ENCODE data around the gene TRIM3.
"Not testable (repeated sequence)": the region's sequence is repeated elsewhere in the genome, so short reads cannot be mapped to it uniquely, and the experiment has no call there.

TRIM3 gene

DNA sequence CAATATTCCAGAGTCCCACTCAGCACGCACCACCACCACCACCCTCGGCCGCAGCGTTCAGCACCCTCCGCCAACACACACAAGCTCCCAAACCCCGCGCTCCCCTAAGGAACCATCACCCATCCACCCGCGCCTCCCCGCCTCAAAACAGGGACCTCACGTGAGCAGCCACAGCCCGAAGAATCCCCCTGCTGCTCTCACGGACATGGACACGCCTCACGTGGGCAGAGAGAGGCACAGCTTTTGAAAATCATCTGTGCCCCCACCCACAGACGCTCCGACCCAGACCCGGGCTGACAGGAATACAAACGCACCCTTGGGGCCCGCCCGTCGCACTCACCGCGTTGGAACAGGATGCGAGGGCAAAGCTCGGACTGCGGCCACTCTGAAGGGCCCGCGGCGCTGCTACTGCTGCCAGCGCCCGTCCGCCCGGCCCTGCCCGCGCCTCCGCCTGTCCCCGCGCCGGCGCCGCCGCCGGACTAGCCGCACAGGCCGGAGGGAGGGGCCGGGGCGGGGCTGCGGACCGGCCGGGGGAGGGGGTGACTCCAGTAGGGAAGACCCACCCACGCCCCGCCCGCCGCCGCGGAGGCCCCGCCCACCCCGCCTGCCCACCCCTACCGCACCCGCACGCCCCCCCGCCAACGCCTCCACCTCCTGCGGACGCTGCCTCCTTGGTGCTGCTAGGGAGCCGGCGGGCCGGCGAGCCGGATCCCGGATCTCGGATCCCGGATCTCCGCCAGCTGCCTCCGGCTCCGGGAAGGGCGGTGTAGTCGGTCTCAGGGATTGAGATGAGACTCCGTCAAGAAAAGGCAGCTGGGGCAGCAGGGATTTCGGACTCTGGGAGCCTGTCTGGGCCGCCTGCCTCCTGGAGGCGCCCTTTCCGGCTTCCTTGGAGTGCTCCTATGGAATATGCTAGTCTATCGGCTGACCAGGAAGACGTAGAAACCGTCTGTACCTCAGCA is at the start of gene TRIM3:
TSS of gene TRIM3 (minus strand) at position 491 of the 962 bp plus-strand sequence. CDS start 8,246 bp downstream, outside the sequence.
- DNase-seq = peak; percentile 95

DNA sequence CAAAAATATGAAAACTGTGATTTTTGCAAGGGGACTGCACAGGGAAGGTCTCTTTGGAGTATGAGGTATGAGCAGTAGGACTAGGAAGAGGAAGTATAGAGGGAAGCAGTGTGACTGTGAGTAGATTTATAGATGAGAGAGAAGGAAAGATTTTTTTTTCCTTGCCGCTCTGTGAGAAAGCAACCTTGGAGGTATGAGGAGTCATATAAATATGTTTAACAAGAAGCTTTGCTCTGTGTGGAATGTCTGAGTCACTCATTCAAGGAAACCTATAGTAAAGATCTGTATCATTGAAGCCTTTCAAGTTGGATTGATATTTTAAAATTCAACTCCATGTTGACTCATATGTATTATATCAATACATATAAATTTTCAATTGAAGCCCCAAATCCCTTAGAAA is 49.5 kb upstream of the TRIM3 start:
- DNase-seq = no peak

- not testable (repeated sequence) for DNase-seq
Measured at GRCh38 chr11:6521946-6522345, 48.2 kb upstream of the TRIM3 start.

DNA sequence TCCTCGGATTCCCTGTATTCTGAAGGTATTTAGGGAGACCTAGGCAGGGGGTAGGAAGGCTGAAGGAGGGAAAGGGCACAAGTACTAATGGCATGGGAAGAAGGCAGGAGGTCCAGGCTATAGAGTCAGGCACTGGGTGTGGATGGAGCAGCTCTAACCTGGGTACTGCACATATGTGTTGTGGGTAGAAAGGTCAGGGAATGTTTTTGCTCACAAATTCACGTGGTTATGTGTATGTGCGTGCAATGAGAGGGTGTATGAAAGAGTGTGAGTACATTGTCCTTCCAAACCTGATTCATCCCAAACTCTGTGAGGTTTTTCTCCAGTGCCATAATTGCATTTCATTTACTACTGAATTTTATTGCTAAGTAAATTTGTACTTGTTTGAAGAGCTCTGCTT is 46.5 kb upstream of the TRIM3 start:
- DNase-seq = no peak

DNA sequence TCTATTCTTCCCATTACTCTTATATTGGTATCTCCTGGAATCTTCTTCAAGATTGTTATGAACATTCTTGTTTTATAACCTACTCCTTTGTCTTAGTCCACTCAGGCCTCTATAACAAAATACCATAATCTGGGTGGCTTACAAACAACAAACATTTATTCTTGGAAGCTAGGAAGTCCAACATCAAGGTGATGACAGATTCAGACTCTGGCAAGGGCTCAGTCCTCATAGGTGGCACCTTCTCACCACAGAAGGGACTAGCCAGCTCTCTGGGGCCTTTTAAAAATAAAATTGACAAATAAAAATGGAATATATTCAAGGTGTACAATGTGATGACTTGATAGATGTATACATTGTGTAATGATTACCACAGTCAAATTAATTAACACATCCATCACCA is 43.1 kb upstream of the TRIM3 start:
- no peak for DNase-seq

GRCh38 chr11:6505577-6506240 is 32.0 kb upstream of the TRIM3 start:
- peak; percentile 27 for DNase-seq

- DNase-seq = no peak
Measured at GRCh38 chr11:6504166-6504565, 30.4 kb upstream of the TRIM3 start.

DNA sequence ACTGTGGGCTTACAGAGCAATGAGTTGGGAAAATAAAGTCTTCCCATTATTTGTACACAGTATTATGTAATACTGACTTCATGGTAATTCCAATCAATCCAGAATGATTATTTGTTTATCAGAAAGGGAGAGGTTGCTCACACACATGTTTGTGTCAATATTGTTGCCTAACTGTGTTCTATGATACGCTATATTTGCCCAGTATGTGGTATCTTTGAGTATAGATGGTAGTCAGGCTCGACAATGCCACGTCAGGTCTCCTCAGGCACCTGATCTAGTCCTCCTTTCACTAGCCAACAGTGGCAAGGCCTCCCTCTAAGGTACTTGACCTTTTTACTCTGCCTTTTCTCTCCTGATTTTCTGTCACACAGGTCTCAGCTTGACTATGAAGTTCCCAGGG is 28.6 kb upstream of the TRIM3 start:
- no peak for DNase-seq

- no peak for DNase-seq
Measured at GRCh38 chr11:6498544-6498943, 24.8 kb upstream of the TRIM3 start.

DNA sequence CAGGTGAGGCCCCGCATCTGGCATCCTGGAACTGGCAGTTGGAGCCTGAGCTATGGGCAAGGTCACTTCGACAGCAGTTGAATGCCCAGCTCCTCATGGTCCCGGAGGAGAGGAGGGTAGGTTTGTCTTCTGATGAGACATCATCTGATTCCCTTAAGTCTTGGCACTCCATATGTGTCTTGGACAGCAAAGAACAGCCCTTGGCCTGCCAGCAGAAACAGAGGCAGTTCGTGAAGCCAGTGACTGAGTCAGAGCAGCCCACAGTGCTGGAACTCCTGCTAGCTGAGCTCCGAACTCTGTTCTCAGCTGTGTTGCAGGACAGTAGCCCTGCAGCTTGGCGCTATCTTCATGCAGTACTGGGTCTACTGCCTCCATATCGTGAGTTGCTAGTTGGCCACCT is 24.4 kb upstream of the TRIM3 start:
- no peak for DNase-seq

GRCh38 chr11:6497069-6497839 is 23.5 kb upstream of the TRIM3 start, which contains the start of gene DNHD1:
DNHD1 (plus strand) TSS chr11:6497280; CDS start chr11:6498216, 936 bp downstream.
- DNase-seq = no peak

GRCh38 chr11:6489306-6489705 is 15.6 kb upstream of the TRIM3 start:
- no peak for DNase-seq

GRCh38 chr11:6488821-6489220 is 15.1 kb upstream of the TRIM3 start:
- no peak for DNase-seq

- no peak for DNase-seq
Measured at GRCh38 chr11:6488342-6488741, 14.6 kb upstream of the TRIM3 start.

DNA sequence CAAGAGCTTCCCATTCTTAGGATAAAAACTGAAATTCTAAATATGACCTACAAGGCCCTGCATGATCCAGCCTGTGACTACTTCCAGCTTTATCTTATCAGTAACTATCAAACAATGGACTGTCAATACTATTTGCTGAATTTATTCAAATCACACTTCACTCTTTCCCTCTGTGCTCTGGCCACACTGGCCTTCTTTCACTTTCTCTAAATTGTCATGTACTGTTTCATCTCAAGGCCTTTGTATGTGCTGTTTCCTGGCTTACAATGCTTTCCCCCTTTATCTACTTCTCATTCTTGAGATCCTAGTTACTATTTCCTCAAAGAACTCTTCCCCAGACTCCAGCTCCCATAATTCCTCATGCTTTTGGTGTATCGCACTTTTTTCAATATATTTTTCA is 13.2 kb upstream of the TRIM3 start:
- no peak for DNase-seq

GRCh38 chr11:6486256-6486655 is 12.5 kb upstream of the TRIM3 start:
- no peak for DNase-seq

GRCh38 chr11:6485661-6486060 is 11.9 kb upstream of the TRIM3 start:
- no peak for DNase-seq

DNA sequence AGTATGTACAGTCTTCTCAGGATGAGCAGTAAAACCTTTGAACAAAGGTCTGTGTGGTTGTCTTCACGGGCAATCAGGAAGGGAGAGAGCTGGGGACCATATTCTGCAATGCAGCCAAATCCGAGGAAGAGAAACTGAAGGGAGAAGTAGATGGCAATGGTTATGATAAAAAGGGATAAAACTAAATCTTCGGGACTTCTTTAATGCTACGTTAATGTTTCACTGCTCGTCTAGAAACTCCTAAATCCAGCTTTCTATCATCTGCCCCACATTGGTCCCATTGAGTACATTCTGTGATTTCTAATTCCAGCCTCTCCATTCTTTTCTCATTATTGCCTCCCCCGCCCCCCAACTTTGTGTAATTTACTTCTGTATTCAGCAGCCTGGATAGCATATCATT is 9.3 kb upstream of the TRIM3 start:
- no peak for DNase-seq

DNA sequence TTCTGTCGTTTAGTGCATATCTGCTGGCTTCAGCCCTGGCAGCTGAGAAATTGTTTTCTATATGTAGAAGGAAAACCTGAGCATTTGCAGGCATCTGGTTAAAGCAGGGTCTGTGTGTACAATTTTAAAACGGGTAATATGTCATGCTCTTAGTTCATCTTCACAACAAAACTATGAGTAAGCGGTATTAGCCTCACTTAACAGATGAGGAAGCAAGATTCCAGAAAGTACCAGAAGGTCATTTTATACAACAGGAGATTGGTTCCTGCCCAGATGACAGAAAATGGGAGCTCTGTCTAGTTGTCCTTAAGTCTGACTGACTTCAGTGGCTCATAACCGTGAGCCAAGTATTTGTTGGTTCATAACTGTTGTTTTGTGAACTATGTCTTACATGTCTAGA is 8.7 kb upstream of the TRIM3 start:
- no peak for DNase-seq

GRCh38 chr11:6481924-6482275 is 8.2 kb upstream of the TRIM3 start:
- DNase-seq = no peak

- DNase-seq = peak; percentile 97
Measured at GRCh38 chr11:6481012-6481923, 7.5 kb upstream of the TRIM3 start, which contains the start of the genes ARFIP2 and TIMM10B. ARFIP2 (minus strand) TSS chr11:6481331; CDS start chr11:6480421, 910 bp downstream. TIMM10B (plus strand) TSS chr11:6481501; CDS start chr11:6481517, 16 bp downstream.

DNA sequence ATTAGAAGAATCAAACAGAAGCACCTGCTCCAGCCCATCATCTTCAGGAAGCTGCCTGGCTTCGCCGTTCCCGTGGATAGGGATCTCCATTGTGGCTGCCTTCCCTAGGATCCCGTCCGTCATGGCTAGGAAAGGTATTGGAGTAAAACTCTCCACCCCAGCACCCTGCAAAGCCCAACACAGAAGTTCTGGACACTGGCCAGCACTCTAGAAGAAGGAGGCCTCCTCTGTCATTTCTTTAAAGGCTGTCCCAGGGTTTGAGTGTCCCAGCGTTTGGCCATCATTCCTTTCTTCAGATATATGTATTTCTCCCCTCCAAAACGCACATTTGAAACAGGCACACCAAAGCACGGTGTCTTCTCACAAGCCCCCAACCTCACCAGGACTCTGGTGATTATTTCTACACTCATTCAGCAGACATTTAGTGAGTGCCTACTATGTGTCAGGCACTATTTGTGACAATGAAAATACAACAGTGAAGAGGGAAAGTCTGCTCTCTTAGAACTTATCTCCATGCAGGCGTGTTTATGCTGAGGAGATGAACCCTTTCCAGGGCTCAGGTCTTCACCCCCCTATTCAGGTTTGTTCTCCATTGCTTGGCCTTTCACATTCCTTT is 6.7 kb upstream of the TRIM3 start:
- no peak for DNase-seq
